IPS-11a (cell line): ENCODE data around the gene IRS2.
A peak's percentile ranks its signal among the peaks of the same experiment; 100 is the strongest.

Source experiments
- H3K4me3 ChIP-seq: one replicate; pipeline ENCODE4 v1.5.1; 2013; ENCODE audit warnings: low read depth, low read length, control low read depth

Gene IRS2

GRCh38 chr13:109781384-109782065, 4.9 kb downstream of the IRS2 start:
- H3K4me3 ChIP-seq = peak overlapping the region; percentile 1

- H3K4me3 ChIP-seq = no peak overlapping the region
These were observed 5.5 kb downstream of the IRS2 start for GRCh38 chr13:109780845-109781383.

- no peak overlapping the region for H3K4me3 ChIP-seq
These were observed 6.4 kb downstream of the IRS2 start for GRCh38 chr13:109779876-109780510.

DNA sequence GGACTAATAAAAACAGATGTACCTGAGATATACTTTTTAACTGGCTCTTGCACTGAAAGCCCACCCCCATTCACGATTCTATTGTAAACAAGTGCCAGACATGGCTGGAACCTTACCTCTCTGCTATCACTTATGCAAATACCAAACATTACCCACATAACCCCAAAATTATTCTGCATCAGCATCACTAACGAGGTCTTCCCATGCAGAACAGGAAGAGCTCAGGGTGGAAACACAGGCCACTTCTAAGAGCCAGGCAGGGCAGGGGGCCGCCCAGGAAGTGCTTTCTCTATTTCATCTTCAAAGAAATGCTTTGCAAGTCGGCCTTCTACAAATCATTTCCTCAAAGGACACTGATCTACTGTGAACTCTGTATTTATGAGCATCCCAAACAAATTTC, 7.3 kb downstream of the IRS2 start:
- H3K4me3 ChIP-seq = no peak overlapping the region

GRCh38 chr13:109778102-109778542, 8.3 kb downstream of the IRS2 start:
- no peak overlapping the region for H3K4me3 ChIP-seq

DNA sequence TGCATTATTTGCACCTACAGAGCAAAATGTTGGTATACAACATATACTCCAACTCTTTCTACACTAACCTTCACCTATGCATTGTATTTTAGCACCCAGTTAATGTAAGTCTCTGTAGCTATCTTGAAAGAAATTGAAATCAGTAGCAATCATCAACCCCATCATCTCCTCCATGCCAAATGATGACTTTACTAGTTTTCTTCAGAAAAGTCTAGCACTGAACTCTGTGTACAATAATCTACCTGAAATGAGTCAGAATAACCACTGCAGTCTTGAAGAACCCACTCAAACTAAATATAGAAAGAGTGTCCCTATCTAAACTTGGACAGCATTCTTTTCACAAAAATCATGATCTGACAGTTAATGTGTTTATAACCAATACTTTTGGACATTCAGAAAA, 9.8 kb downstream of the IRS2 start:
- no peak overlapping the region for H3K4me3 ChIP-seq

DNA sequence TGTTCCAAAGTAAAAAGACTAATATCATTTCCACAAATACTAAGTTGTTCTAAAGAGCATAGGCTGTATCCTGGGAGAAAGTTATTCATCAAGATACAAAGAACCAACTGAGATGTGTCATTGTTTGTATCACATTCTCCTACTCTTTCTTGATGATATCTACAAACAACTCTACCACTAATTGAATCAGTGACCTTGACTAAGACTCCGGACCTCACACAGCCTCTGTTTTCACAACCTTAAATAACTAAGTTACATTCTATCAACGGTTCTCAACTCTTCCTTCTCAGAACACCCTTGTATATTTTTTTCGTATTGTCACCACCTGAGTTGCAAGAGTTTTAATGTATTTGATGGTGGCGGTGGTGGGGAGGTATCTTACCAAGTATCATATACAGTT, 12.6 kb downstream of the IRS2 start:
- H3K4me3 ChIP-seq = no peak overlapping the region

- no peak overlapping the region for H3K4me3 ChIP-seq
These were observed 13.1 kb downstream of the IRS2 start for GRCh38 chr13:109773276-109773675.

- H3K4me3 ChIP-seq = no peak overlapping the region
These were observed 14.5 kb downstream of the IRS2 start for GRCh38 chr13:109771926-109772325.

- no peak overlapping the region for H3K4me3 ChIP-seq
These were observed 15.9 kb downstream of the IRS2 start for GRCh38 chr13:109770436-109770835.

DNA sequence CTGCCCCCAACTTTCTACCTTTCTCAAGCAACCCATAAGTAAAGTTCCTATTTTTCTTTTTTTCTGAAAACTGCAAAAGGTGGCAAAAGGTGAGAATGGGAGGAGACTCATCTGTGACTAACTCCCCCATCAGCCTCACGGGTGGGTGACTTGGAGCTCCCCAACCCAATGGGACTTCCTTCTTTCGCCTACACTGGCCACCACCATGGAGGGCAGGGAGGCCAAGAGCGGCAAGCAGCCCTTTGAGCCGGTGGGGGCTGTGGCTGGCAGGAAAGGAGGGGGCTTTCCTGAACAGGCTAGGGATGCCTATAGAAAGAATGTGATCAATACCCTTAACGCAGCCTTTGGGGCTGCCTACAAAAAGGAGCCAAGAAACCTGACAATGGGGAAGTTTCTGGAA, 16.5 kb downstream of the IRS2 start:
- no peak overlapping the region for H3K4me3 ChIP-seq

DNA sequence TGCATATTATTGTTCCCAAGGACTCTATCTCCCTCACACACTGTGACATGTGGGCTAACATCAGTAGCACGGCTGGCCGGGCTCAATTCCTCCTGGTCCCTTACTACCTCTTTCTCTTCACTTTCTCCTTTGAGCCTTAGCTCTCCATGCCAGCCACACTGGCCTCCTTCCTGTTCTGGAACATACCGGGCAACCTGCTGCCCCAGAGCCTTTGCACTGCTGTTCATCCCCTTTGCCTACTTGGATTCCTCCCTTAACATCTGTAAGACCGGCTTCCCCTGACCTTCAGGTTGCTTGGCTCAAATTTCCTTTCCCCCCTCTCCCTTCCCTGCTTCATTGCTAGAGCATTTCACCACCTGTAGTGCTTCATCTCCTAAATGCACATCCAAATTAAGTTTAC, 17.1 kb downstream of the IRS2 start:
- no peak overlapping the region for H3K4me3 ChIP-seq

DNA sequence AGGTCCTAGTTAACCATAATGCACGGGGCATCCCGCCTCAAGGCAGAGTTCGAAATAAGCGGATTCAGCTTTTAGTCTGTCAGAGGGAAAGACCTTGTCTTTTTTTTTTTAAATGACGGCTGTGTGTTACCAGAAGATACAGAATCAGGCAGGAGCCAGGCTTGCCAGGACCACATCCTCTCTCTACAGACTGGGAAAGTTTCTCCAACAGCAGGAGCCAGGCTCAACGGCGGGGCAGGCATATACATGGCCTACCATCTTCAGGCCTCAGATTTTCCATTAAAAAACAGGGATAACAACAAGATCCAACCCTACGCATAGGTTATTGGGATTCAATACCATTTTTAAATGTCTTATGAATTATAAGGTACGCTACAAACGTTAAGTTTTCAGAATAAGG, 17.8 kb downstream of the IRS2 start:
- no peak overlapping the region for H3K4me3 ChIP-seq

DNA sequence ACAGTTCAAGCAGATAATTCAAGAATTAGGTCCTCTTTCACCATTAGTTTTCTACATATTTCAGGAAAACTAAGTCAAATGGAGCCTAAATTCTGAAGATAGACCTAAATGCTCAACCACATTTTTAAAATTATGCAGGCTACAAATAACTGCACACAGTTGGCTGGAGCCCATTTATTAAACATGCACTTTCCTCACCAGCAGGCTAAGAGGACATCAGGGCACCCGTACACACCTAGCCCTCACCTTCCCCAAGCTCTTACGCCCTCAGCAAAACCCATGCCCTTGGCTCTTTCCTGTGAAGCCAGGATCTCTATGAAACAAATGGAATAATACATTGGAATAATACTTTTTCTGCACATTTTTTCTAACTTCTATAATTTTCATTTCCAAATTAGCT, 18.2 kb downstream of the IRS2 start:
- H3K4me3 ChIP-seq = no peak overlapping the region

DNA sequence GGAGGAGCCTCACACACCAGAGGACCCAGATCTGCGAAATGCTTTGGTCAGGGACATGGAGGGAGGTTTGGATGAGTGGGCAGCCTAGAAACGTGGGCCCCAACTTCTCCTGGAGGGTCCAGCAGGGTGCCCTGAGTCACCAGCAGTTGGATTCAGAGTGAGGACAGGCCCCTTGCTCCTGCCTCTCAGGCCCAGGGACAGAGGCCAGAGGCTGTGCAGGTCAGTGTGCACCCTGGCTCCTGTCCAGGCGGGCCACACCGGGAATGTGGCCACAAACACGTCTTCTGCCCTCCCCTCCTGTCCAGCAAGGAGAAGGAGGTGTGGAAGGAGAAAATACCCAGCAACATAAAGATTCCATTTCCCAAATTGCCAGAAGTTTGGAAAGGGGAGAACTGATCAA, 19.4 kb downstream of the IRS2 start:
- no peak overlapping the region for H3K4me3 ChIP-seq

DNA sequence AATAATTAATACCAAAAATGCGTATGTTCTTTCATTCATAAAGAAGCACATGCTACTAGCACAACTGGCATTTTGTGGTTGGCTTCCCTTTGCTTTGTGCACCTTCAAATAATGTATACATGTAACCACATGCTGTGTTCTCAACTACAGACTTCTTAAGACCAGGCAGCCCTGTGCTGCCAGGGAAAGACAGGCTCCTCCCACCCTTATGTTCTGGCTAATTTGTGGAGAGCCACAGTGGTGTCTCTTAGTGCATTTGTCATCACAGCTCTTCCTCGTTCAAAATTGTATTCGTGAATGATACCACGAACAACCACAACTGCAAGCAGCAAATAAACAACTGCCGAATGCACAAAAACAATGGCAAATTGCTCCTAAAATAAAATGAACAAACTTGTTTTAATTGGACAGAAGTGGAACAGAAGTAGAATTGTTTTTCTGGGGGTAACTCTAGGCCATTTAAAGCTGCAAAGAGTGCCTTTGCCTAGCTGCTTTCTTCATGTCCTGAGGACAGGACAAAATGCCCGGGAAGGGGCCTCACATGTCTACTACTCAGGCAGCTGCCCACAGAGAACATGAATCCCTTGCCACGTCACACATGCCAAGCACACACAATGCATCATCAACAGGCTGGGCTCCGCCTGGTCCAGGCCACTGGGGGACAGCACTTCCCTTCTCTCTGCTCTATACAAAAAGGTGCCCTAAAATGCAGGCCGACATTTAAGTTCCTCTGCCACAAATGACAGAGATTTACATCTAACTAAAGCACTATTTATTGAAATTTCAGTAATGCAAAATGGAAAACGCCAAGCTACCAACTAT, 21.7 kb downstream of the IRS2 start:
- no peak overlapping the region for H3K4me3 ChIP-seq

- H3K4me3 ChIP-seq = no peak overlapping the region
These were observed 22.3 kb downstream of the IRS2 start for GRCh38 chr13:109764045-109764444.

GRCh38 chr13:109762791-109763190, 23.6 kb downstream of the IRS2 start:
- H3K4me3 ChIP-seq = no peak overlapping the region

- H3K4me3 ChIP-seq = no peak overlapping the region
These were observed 24.7 kb downstream of the IRS2 start for GRCh38 chr13:109761695-109762094.

DNA sequence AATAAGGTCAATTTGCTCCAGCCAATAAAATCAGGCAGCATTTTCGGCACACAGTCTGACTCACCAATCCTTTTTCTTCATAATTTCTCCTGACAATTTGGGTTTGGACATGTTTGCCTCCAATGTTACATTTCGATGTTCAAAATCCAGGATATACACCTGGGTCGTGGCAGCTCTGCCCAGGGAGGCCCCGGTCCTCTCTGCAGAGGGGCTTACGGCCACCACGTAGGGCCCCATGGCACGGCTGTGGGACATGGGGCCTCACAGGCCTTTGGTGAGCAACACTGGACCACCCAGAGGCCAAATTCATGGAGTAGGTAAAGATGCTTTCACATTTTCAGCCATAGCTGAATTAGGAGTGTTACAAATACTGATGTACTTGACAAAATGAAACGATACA, 25.4 kb downstream of the IRS2 start:
- no peak overlapping the region for H3K4me3 ChIP-seq

DNA sequence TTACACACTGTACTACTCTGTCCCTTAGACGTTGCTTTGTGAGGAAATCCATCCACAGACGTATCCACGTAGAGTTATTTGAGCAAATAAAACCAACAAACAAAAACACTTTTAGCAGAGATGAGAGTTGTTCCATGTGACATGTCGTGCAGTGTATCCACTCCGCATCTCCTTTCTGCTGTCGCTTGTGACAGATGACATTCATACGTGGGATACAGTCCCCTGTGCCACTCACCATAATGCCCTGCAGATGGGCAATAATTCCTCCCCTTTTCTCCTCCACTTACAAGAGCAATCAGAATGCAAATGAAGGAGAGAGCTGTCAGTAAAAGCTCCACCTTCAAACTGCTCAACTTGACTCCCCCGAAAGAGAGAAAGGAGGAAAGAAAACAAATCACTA, 26.0 kb downstream of the IRS2 start:
- no peak overlapping the region for H3K4me3 ChIP-seq

GRCh38 chr13:109759609-109760008, 26.8 kb downstream of the IRS2 start:
- no peak overlapping the region for H3K4me3 ChIP-seq
